ENCODE data around the gene HCFC2.
A peak's percentile ranks its signal among the peaks of the same experiment; 100 is the strongest.
"Not testable (repeated sequence)": the region's sequence is repeated elsewhere in the genome, so short reads cannot be mapped to it uniquely, and the experiment has no call there.

The HCFC2 gene

DNA sequence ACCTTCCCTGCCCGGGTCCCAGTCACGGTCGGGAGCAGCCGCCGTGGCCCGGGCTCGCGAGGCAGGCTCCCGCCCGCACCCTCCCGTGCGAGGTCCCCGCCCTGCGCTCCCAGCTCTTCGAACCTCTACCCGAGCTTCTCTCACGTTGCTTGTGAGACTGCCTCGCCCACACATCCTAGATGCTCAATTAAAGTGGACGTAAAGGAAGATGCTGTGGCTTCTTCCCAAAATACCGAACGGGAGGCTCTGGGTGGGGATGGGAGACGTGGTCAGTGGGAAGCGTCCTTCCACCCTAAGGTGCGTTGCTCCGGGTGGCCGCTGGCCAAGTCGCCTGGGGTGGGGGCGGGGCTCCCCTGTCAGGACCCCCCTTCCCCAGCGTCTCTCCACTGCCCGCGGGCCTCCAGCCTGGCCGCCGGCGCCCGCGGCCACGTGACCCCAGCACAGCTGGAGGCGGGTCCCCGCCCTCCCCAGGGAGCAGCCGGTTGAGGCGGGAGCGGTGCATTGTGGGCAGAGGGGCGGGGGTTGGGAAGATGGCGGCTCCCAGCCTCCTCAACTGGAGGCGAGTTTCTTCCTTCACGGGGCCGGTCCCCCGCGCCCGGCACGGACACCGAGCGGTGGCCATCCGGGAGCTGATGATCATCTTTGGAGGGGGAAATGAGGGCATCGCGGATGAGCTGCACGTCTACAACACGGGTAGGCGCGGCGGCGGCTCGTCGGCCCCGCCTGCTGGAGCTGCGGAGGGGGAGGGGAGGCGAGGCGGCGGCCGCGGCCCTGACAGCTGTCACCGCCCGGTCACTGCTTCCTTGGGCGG is at the start of gene HCFC2:
Gene HCFC2, plus strand, starts transcription at position 501 of the 811 bp plus-strand sequence. Its CDS starts 30 bp downstream, at position 531.
- peak; percentile 83 to 90 for DNase-seq (ENCODE audit: low read depth in 2 of 2)

DNA sequence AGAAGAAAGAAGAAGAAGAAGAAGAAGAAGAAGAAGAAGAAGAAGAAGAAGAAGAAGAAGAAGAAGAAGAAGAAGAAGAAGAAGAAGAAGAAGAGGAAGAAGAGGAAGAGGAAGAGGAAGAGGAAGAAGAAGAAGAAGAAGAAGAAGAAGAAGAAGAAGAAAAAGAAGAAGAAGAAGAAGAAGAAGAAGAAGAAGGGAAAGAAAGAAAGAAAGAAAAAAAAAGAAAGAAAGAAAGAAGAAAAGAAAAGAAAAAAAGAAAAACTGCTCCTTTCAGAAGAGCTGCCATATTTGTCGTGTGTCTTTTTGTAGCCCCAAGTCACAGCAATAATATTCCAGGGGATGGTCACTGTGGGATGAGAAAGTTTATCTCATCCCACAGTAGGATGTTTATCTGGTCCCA is 42.5 kb upstream of the HCFC2 start:
- DNase-seq (ENCODE audit: low read depth in 2 of 2): not testable (repeated sequence)

DNA sequence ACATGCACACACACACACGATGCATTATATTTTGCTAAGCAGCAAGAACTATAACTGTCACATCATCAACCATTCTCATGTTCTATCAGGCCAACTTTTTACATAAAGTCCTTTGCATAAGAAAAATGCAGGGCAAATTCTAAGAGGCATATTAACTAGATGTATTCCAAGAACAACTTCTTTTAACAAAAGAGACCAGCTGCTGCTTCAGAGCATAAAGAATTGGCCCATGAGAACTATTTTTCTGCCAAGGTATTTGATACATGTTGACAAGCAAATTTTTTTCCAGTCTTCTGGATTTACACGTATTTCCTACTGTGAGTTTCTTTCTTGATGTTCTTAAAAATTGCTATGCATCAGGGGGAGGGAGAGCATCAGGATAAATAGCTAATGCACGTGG is 41.5 kb upstream of the HCFC2 start:
- no peak for DNase-seq (ENCODE audit: low read depth in 2 of 2)

DNA sequence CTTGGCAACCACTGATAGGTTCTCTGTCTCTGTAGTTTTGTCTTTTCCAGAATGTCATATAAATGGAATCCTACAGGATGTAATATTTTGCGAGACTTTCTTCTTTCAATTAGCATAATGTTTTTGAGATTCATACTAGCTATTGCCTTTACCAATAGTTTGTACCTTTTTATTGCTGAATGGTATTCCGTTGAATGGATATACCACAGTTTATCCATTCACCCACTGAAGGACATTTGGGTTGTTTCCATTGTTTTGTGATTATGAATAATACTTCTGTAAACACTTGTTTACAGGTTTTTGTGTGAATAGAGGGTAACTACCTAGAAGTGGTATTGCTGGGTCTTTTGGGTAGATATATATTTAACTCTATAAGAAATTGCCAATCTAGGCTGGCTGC is 40.6 kb upstream of the HCFC2 start:
- no peak for DNase-seq (ENCODE audit: low read depth in 2 of 2)

DNA sequence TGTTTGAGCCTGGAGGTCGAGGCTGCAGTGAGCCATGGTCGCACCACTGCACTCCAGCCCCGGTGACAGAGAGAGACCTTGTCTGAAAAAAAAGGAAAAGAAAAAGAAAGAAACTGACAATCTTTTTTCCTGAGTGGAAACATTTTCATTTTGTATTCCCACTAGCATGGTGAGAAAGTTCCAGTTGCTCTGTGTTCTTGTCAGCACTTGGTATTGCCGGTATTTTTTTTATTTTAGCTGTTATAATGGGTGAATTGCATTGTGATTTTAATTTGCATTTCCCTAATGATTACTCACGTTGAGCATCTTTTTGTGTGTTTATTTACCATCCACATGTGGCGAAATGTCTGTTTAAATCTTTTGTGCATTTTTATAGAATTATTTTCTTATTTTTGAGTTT is 40.0 kb upstream of the HCFC2 start:
- DNase-seq (ENCODE audit: low read depth in 2 of 2): no peak

DNA sequence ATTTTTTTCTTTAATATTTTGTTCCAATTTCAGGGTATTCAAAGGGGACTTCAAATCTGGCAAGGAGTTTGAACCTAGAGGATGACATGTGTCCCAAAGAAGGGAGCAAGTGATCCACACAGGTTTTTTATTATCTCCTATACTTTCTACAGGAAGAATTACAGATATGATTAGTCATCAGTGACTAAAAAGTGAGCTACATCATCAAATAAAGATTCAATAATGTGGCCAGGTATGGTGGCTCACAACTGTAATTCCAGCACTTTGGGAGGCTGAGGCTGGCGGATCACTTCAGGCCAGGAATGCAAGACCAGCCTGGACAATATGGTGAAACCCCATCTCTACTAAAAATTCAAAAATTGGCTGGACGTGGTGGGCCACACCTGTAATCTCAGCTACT is 38.6 kb upstream of the HCFC2 start:
- DNase-seq (ENCODE audit: low read depth in 2 of 2): no peak

DNA sequence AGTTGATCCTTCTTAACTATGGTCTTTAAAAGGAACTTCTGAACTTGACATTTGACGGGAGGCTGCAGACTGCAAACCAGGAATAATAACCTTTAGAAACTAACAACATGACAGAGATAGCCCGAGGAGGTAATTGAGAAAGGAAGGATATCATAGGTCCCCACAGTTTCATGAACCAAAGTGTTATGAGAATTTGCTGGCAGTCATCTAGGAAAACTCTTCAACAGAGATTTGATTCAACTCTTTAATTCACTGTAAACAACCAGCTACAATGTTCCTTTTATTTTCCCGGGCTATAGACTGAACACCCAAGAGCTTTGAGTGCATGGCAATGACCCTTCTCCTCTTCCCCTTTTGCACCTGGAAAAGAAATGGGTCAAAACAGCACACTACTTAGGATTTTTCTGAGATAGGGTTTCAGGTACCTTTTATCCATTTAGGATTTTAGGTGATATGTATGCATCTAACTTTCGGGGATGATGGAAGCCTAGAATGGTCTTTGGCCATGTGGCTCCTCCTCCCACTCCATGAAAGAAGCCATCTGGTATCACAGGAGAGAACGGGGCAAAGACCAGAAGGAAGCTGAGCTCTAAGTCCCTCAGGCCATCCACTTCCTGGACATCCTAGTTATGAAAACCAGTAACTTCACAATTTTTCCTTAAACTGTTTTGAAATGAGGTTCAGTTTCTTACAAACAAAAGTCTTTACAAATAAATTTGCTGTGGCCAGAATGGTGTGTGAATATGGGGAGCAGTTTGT is 37.3 kb upstream of the HCFC2 start:
- no peak for DNase-seq (ENCODE audit: low read depth in 2 of 2)

DNA sequence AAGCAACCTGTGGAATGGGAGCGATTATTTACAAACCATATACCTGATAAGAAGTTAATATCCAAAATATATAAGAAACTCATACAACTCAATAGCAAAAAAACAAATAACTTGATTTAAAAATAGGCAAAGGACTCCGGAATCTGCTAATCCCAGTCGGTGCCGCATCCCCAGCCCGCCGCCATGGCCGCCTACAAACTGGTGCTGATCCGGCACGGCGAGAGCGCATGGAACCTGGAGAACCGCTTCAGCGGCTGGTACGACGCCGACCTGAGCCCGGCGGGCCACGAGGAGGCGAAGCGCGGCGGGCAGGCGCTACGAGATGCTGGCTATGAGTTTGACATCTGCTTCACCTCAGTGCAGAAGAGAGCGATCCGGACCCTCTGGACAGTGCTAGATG is 33.7 kb upstream of the HCFC2 start:
- DNase-seq (ENCODE audit: low read depth in 2 of 2): not testable (repeated sequence)

DNA sequence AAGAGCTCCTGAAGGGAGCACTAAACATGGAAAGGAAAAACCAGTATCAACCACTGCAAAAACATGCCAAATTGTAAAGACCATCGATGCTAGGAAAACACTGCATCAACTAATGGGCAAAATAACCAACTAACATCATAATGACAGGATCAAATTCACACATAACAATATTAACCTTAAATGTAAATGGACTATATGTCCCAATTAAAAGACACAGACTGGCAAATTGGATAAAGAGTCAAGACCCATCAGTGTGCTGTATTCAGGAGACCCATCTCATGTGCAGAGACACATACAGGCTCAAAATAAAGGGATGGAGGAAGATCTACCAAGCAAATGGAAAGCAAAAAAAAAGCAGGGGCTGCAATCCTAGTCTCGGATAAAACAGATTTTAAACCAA is 28.2 kb upstream of the HCFC2 start:
- not testable (repeated sequence) for DNase-seq (ENCODE audit: low read depth in 2 of 2)

DNA sequence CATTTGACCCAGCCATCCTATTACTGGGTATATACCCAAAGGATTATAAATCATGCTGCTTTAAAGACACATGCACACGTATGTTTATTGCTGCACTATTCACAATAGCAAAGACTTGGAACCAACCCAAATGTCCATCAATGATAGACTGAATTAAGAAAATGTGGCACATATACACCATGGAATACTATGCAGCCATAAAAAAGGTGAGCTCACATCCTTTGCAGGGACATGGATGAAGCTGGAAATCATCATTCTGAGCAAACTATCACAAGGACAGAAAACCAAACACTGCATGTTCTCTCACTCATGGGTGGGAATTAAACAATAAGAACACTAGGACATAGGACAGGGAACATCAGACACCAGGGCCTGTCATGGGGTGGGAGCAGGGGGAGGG is 24.6 kb upstream of the HCFC2 start:
- not testable (repeated sequence) for DNase-seq (ENCODE audit: low read depth in 2 of 2)

DNA sequence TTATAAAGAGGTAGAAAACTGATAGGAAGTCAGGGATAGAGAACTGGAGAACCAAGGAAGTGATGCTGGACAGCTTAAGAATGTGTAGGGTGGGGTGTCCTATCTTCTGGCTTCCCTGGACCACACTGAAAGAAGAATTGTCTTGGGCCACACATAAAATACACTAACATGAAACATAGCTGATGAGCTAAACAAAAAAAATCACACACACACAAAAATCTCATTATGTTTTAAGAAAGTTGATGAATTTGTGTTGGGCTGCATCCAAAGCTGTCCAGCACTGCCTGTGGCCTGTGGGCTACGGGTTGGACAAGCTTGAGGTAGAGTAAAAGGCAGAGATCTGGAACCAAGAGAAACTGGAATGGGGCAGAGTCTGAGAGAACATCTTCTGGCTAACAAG is 21.8 kb upstream of the HCFC2 start:
- DNase-seq (ENCODE audit: low read depth in 2 of 2): no peak

DNA sequence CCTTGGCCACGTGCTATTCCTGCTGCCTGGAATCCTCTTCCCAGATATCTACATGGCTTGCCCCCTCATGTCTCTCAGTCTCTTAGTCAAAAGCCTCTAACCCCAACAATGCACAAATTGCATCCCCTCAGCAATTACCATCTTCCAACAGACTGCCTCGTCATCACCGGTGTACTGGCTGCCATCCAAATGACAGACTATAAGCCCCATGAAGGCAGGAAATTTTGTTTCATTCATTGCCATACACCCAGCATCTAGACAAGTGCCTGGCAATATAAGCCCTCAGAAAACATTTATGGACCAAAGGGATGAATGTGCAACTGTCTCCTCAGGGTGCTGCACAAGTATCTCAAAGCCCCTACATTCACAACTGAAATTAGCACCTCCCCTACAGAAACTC is 20.2 kb upstream of the HCFC2 start:
- DNase-seq (ENCODE audit: low read depth in 2 of 2): no peak

DNA sequence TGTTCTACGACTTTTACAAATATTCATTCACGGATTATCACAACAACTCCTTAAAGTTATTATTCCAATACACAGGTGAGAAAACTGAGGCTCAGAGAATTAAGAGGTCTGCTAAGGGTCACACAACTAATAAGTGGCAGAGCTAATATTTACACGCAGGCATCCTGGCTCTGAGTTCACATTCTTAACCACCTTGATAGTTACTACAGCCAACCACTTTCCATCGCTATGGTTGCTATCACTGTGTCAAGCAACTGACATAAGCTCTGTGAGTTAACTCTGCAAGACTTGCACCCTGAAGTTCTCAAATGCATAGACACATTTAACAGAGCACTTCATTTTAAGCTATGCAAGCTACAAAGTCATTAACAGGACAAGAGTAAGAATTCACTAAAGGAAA is 18.0 kb upstream of the HCFC2 start:
- no peak for DNase-seq (ENCODE audit: low read depth in 2 of 2)

DNA sequence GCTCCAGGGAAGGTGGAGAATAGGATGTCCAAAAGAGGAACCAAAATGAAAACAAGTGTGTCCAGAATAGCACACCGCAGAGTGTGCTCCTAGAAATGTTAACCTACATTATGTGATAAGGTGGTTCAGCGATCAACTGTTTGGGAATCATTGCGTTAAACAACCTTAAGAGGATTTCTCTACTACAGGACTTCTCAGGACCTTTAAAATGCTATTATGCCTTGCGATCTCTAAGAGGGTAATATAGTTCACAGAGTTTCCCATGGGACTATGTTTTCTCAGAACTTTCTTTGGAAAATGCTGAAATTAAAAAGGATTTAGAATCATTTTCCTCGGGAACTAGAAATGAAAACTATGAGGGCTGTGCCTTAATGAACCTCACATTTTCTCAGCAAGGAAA is 16.2 kb upstream of the HCFC2 start:
- no peak for DNase-seq (ENCODE audit: low read depth in 2 of 2)

DNA sequence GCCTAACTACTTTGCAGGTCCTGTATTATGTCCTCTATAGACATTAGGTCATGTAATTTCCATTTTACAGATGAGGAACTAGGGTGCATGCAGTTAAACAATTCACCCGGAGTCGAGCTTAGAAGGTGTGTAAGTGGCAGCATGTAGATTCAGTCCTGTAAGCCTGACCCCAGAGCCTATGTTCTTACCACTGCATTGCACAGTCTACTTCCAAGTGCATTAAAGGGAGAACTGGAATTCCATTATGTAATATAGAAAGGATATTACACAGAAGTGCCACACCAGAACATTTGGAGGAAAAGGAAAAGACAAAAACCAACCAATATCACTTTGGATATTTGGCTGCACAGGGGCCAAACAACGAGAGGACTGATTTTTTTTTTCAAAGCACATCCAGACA is 15.5 kb upstream of the HCFC2 start:
- no peak for DNase-seq (ENCODE audit: low read depth in 2 of 2)

DNA sequence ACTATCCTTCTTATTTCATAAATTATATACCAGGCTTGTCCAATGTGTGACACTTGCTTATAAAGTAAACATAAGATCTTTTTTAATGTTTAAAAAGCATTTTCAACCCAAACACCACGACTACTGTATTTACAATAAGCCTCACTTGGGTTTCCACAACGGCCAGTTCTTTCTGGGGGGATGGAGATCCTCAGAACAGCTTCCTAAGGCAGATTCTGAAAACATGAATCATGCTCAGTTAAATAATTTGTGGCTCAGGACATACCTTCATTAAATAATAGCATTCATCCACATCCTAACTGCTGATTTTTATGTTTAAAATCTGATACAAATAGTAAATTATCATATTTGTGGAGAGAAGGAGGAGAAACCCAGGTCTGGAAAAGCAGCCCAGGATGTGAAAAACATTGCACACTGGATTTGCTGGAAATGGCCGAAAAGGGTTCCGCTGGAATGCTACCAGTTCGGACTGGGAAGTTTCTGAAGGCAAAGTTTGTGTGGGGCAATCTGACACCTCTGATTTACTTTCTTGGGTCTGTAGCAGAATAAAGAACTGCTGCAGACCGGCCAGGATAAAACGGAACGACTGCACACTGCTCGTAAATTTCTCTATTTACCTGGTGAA is 14.9 kb upstream of the HCFC2 start:
- no peak for DNase-seq (ENCODE audit: low read depth in 2 of 2)

DNA sequence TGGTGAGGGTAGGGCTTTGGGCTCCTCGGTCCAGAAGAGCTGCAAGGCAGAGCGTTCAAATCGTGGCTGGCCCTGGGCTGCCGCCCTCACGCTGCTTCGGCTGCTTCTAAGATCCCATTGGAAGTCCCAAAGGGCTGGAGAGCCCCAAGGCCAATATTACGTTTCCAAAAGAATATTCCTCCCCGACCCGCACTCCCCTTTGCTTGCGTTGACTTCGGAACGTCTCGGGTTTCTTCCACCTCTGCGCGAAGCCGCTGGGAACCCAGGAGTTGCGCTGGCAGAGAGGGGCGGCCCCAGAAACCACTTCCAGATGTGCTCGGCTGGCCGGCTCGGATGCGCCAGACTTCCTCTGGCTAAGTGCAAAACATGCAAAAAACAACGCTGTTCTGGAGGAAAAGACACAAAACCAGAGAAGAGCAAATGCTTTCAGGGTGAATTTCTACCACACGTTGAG is 14.4 kb upstream of the HCFC2 start, which contains the start of gene GLT8D2:
Gene GLT8D2, minus strand, starts transcription at position 285 of the 454 bp plus-strand sequence. CDS start 30,539 bp downstream, outside the sequence.
- DNase-seq (ENCODE audit: low read depth in 2 of 2): no peak

DNA sequence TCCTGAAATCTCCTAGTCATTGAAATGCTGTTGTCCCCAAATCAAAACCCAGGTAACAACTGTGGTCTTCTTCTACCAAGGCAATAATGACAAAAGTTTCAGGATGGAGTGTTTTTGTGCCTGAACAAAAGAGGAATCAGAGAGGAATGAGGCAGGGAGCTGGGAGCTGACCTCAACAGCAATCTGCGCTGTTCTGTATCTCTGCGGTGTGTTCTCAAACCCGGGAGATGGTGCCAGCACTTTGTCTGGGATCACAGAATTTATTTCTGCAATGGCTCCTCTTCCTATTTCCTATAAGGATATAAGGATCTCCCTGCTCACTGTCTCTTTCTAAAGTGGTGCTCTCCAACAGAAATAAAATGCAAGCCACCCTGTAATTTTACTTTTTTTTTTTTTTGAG is 13.9 kb upstream of the HCFC2 start:
- no peak for DNase-seq (ENCODE audit: low read depth in 2 of 2)

DNA sequence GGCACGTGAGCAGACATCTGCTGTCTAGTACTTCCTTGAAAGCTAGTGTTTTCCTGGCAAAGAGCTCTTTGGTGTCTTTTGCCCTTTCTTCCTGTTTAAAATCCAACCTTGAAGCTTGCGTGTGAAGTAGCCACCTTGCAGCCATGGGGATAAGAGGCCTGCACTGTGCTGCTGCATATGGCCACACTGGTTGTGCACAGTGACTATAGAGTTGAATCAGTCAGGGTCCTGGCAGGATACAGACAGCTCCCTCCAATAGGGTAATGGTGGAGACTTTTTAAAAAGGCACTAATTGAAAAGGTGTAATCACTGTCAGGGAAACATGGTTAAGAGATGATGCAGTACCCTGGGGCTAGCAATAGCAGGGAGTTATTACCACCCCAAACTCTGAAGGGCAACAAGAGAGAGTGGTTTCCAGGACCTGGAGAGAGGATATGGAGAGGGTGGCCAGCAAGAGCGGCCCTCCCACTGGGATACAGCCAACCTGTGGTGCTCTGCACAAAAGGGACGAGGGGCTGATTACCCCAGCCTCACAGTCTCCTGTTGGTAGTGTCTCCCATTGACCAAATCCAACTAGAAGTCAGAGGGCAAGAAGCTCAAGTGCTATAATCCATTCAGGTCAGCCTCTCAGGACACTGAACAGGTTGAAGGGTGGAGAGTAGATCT is 9.5 kb upstream of the HCFC2 start:
- DNase-seq (ENCODE audit: low read depth in 2 of 2): no peak

DNA sequence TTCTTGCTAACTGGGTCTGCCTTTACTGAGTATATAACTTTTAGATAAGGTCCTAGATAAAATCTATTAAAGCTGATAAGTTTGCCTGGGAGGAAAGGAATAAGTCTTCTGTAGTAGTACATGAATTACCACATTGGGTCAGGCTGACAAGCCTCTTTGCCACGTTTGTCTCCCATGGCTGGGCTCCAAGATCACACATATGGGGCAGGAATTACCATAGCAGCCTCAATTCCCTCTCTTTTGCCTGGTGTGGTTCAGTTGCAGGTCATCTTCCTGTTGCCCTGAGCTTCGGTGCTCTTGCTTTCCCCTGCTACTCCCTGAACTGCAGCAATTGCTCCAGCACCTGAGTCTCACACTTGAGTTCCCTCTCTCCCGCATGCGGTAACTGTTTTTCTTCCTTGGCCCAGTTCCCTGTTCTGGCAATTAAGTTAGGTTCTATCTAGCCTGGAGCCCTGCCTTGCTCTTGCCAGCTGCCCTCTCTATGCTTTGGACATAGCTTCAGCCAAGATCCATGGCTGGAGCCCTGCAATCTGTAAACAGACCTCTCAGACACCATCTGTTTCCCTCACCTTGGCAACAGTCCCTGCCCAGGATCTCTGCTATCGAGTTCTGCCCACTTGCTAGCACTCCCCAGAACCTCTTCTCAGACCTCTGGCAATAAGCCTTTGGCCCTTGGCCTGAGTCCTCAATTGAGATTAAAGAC is 8.5 kb upstream of the HCFC2 start:
- DNase-seq (ENCODE audit: low read depth in 2 of 2): no peak

DNA sequence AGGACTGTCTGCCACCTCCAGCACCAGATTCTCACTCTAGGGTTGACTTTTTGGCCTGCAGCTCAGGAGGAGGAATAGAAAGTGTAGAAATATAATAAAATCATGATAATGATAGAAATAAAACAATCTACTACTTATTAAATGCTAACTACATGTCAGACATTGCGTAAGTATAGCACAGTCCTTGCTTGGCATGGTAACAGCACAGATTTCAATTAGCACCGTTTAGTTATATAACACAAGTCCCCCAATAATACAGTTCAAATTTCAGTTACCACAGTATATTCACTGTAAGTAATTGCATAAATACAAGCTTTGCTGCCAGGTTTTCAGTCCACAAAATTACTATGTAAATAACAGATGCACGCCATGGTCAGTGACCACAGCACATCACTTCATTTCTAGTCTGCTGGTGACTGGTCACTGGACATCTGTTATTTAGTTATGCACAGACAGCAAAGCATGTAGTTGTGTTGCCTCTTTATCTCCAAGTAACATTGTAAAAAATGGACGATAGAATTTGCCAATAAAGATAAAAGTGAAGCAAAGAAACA is 7.8 kb upstream of the HCFC2 start:
- no peak for DNase-seq (ENCODE audit: low read depth in 2 of 2)
